ENCODE measurements around the gene OR1F1. TPM values are rescaled to one million over a fixed set of nuclear protein-coding genes. Genes with fewer than 3 reads are reported as not detected.

OR1F1 gene
- total RNA-seq, 1 donor from 2014 or later = not detected

GRCh38 chr16:3246876-3247275, 58.9 kb downstream of the OR1F1 start:
- no peaks in the 10 kb centered on the region for H3K4me1 ChIP-seq
- H3K27ac ChIP-seq = no peak overlapping the region
- intact Hi-C loops (cut with DNase I) = no loop called here
- TF ChIP-seq CTCF (IDR thresholded peaks at IDR 0.05) = no peak
- no peaks in the 10 kb centered on the region for H3K27me3 ChIP-seq
- DNase-seq (ENCODE audit: low spot score in 2 of 2) = no peak
- no peaks in the 10 kb centered on the region for H3K9me3 ChIP-seq
- no peaks in the 10 kb centered on the region for H3K36me3 ChIP-seq
- no peak overlapping the region for H3K4me3 ChIP-seq

- Histone ChIP-seq H3K36me3 (no peaks in the 10 kb centered on the region), H3K27ac (no peak overlapping the region), H3K27me3 (no peaks in the 10 kb centered on the region), H3K9me3 (no peaks in the 10 kb centered on the region), H3K4me3 (no peak overlapping the region), H3K4me1 (no peaks in the 10 kb centered on the region)
- no peak for DNase-seq (ENCODE audit: low spot score in 2 of 2)
- intact Hi-C loops (cut with DNase I) = no loop called here
- TF ChIP-seq CTCF (IDR thresholded peaks at IDR 0.05) = no peak
Observed at GRCh38 chr16:3248596-3248995, 60.6 kb downstream of the OR1F1 start.

GRCh38 chr16:3249020-3249419, 61.0 kb downstream of the OR1F1 start:
- H3K4me1 ChIP-seq = no peaks in the 10 kb centered on the region
- no peaks in the 10 kb centered on the region for H3K36me3 ChIP-seq
- no peak for DNase-seq (ENCODE audit: low spot score in 2 of 2)
- no peaks in the 10 kb centered on the region for H3K27me3 ChIP-seq
- intact Hi-C loops (cut with DNase I) = no loop called here
- no peak overlapping the region for H3K27ac ChIP-seq
- H3K9me3 ChIP-seq = no peaks in the 10 kb centered on the region
- no peak for TF ChIP-seq CTCF (IDR thresholded peaks at IDR 0.05)
- H3K4me3 ChIP-seq = no peak overlapping the region

- Histone ChIP-seq H3K36me3 (no peaks in the 10 kb centered on the region), H3K4me3 (no peak overlapping the region), H3K27me3 (no peaks in the 10 kb centered on the region), H3K9me3 (no peaks in the 10 kb centered on the region), H3K4me1 (no peaks in the 10 kb centered on the region), H3K27ac (no peak overlapping the region)
- intact Hi-C loops (cut with DNase I) = no loop called here
- no peak for DNase-seq (ENCODE audit: low spot score in 2 of 2)
- TF ChIP-seq CTCF (IDR thresholded peaks at IDR 0.05) = no peak
Observed at GRCh38 chr16:3249451-3249850, 61.4 kb downstream of the OR1F1 start.

GRCh38 chr16:3252967-3253366, 65.0 kb downstream of the OR1F1 start:
- no peak overlapping the region for H3K27ac ChIP-seq
- intact Hi-C loops (cut with DNase I) = no loop called here
- H3K4me1 ChIP-seq = no peaks in the 10 kb centered on the region
- no peaks in the 10 kb centered on the region for H3K27me3 ChIP-seq
- no peaks in the 10 kb centered on the region for H3K9me3 ChIP-seq
- no peak for DNase-seq (ENCODE audit: low spot score in 2 of 2)
- H3K36me3 ChIP-seq = no peaks in the 10 kb centered on the region
- TF ChIP-seq CTCF (IDR thresholded peaks at IDR 0.05) = no peak
- H3K4me3 ChIP-seq = no peak overlapping the region

- H3K27me3 ChIP-seq = no peaks in the 10 kb centered on the region
- no peak for TF ChIP-seq CTCF (IDR thresholded peaks at IDR 0.05)
- no peak overlapping the region for H3K4me3 ChIP-seq
- no peaks in the 10 kb centered on the region for H3K36me3 ChIP-seq
- intact Hi-C loops (cut with DNase I) = no loop called here
- no peak for DNase-seq (ENCODE audit: low spot score in 2 of 2)
- no peaks in the 10 kb centered on the region for H3K4me1 ChIP-seq
- no peaks in the 10 kb centered on the region for H3K9me3 ChIP-seq
- H3K27ac ChIP-seq = no peak overlapping the region
Observed at GRCh38 chr16:3254309-3254708, 66.3 kb downstream of the OR1F1 start.

Measured in ascending aorta (tissue), 2 donors.